Measurements from ENCODE around the gene PPP1R9A. TPM values are rescaled to one million over a fixed set of nuclear protein-coding genes. Genes with fewer than 3 reads are reported as not detected.

Gene PPP1R9A
- total RNA-seq, 1 donor from 2014 or later, result 1.2 TPM

DNA sequence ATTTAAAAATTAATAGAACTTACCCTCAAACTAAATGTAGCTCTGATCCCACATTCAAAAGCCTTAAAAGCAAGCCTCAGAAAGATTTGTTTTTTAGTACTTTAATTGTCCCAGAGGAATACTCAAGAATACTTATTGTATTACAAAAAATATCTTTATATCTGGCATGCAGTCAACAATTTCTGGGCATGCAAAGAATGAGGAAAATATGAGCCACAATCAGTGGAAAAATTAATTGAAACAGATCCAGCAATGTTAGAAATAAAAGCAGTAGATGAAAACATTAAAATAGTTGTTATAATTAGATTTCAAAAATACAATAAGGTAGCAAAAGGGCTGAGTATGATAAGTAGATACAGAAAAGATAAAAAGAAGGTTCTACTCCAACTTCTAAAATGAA, 262.3 kb downstream of the PPP1R9A start:
- ATAC-seq, result no peak
- DNase-seq (ENCODE audit: low spot score), result no peak

DNA sequence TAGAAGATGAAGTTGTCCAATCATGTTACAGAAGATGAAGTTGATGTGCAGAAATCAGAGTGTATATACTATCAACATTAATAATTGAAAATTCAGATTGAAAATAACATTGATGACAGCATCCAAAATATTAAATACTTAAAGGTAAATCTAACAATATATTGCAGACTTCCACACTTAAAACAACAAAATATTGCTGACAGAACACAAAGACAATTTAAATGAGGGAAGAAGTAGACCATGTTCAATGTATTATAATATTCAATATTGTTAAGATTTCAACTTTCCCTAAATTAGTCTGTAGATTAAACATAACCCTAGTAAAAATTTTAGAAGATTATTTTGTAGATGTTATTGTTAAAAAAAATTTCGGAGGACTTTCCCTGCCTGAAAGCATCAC, 265.0 kb downstream of the PPP1R9A start:
- ATAC-seq, result no peak
- no peak for DNase-seq (ENCODE audit: low spot score)

DNA sequence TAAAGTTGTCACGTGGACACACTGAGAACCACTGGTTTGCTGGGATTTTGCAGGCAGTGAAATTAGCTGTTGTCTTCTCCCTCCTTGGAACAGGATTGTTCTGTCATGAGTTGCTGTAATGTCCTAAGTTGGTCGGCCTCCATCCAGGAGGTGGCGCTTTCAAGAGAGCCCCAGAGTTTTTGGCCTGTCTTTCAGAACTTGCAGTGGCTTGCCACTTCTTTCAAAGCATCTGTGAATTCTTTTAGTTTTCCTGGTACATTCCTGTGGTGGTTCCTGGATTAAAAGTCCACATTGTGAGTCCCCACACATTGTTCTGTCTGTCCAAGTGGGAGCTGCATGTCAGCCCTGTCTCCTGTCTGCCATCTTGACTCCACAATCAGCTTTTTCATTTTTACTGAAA, 283.1 kb downstream of the PPP1R9A start:
- DNase-seq (ENCODE audit: low spot score) (no peak), ATAC-seq (no peak)

DNA sequence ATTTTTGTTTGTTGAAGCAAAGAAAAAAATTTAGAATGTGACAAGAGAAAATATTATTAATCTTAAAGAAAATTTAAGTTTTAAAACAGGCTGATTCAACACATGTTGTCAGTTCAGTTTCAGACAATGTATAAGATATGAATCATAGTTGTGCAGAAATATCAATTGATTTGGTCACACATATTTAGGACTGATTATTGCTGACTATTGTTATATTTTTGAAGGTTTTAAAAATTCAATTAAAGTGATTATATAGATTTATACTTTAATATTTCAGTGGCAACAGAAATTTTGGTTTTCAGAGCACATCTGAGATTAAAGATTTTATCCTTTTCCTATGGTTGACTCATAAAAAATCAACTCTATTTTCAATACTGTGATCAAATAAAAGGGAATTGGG, 284.4 kb downstream of the PPP1R9A start:
- DNase-seq (ENCODE audit: low spot score) (no peak), ATAC-seq (no peak)

DNA sequence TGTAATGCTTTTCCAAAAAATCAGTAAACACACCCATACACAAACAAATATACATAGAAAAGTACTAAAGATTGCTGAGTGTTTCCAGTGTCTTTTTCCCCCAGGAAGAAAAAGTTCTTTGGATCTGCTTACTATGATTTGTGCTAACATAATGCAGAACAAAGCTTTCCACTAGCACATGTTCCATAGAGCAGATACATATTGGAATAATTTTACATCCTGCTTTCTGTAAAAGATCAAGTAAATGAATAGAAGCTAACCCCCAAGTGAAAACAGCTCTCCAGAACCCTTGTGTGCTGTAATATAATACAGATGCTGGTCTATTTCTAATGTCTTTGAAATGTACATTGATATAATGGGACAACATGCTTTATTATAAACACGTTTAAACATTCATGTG, 291.5 kb downstream of the PPP1R9A start:
- ATAC-seq (no peak), DNase-seq (ENCODE audit: low spot score) (no peak)

DNA sequence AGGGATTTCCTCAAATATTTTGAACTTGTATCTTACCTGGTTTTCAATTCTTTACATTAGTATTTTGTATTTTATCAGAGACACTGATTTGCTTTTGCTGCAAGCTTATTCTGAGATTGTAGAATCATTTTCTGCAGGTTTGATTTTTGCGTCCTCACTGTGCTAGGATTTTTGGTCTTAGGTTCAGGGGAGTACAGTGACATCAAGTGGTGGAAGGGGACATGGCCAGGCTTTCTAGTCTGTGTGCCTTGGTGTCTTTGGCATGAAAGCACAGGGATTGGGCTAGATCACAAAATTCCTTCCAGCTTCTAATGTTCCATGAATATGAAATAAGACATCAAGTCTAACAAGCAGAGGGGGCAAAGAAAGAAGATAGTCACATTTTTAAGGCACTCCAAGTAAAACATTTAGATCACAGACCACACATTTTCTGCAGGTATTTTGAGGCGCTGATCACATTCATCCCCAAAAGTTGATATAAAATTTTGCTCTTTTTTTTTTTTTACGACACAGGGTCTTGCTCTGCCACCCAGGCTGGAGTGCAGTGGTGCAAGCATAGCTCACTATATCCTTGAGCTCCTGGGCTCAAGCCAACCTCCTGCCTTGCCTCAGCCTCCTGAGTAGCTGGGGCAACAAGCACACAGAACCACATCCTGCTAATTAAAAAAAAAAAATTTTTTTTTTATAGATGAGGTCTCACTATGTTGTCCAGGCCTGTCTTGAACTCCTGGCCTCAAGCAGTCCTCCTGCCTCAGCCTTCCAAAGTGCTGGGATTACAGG, 292.6 kb downstream of the PPP1R9A start:
- DNase-seq (ENCODE audit: low spot score) (no peak), ATAC-seq (peak; percentile 95)

DNA sequence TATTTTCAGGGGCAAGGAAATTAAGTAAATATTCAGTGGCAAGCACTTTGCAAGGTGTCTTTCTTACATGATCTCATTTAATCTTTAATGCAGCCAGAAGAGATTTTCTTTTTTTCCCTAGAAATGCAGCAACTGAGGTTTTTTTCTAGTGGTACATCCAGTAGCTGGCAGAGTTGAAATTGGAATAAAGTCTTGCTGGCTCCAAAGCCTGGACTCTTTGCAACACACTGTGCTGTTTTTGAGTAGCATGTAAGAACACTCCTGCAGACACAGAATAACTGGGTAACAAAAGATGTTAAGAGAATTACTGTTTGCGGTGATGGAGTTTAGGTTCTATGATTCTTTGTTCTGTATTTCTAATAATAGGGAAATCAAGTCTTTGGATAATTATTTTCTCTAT, 293.3 kb downstream of the PPP1R9A start:
- DNase-seq (ENCODE audit: low spot score), result no peak
- no peak for ATAC-seq

DNA sequence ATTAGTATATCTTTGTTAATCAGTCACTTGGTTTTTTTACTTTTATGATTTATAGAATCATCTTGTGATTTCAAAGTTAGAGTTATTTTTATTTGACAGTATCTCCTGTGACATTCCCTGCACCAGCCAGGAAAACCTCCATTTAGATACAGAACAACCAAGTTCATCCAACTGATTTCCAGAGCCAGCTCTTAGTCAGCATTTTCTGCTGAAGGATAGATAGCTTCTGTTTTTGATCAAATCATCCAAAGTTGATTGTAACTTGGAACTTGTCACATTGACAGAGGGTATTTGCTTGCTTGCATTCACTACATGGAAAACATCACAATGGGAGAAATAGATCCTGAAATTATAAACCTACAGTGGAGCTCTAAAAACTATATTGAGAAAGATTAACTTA, 294.3 kb downstream of the PPP1R9A start:
- ATAC-seq (no peak), DNase-seq (ENCODE audit: low spot score) (no peak)

DNA sequence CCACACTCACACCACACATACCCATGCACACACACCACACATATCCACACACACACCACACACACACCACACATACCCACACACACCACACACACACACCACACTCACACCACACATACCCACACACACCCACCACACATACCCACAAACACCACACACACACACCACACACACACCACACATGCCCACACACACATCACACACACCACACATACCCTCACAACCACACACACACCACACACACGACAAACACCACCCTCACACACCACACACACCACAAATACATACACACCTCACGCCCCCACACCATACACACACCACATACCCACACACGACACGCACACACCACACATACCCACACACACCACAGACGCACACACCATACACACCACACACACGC, 297.2 kb downstream of the PPP1R9A start:
- ATAC-seq, result no peak
- no peak for DNase-seq (ENCODE audit: low spot score)

DNA sequence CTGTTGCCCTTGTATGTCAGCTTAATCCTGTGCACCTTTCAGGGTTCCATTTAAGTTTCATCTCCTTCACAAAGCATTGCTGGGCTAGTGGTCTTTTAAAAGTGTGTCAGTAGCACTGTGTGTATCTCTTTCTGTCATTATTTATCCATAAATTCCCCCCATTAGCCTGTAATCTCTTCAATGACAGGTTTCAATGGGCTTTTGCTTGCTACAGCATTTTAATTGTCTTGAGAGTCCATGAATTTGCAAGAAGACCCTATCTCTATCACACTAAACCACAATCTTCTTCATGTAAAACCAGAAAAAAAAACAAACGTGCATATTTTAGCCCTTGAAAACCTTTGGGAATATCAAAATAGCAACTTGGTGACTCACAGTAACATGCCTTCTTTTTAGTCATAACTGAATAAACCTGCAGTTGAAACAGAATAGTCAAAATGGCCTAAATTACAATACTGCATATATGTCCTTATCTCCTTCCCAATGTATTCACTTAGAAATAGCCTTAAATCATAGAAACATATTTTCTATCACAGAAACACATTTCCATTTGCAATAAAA, 298.4 kb downstream of the PPP1R9A start:
- ATAC-seq, result no peak

DNA sequence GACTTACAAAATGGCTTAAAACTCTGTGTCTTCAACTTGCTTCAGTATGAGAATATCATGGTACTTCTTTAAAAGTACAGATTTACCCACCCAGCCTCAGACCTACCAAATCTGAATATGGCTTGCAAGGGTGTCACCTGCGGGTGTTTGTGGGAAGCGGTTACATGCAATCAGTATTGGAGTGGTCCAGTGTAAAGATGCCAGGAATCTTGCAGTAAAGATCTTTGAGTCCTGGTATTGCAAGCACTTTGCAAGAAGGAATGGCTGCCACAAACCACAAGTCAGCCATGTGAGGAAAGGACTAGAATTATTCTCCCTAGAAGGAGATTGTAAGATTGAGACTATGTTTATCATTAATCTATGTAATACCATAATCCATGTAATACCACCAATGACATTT, 301.9 kb downstream of the PPP1R9A start:
- DNase-seq (ENCODE audit: low spot score), result no peak
- ATAC-seq, result no peak

More for the DNA sequence above, 298.4 kb downstream of the PPP1R9A start:
- DNase-seq (ENCODE audit: low spot score), result no peak

DNA sequence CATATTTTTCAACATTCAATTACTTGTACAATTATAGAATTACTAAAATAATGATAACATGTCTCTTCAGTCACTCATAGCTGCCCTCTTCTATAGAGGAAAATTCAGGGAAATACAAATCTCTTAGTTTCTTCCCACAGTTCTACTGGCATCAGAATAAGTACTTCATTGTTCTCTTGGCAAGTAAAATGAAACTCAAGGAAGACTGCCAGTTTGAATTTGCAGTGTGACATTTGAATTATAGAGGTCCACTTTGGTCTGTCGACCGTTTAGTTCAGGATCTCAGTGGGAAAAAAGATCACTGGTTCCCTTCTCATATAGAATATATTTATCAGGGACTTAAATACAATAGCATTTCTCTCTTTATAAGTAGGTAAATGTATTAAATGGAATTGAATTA, 302.4 kb downstream of the PPP1R9A start:
- ATAC-seq (no peak), DNase-seq (ENCODE audit: low spot score) (no peak)

DNA sequence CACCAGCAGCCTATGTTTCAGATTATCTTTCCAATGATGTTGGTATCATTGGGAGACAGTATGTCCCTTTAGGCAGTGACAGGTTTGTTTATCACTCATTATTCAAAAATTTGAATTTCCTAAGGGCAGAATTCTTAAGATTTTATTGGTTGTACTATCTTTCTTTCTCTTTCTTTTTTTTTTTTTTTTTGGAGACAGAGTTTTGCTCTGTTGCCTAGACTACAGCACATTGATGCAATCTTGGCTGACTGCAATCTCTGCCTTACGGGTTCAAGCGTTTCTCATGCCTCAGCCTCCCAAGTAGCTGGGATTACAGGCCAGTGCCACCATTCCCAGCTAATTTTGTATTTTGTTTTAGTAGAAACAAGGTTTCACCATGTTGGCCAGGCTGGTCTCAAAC, 305.8 kb downstream of the PPP1R9A start:
- ATAC-seq, result no peak

DNA sequence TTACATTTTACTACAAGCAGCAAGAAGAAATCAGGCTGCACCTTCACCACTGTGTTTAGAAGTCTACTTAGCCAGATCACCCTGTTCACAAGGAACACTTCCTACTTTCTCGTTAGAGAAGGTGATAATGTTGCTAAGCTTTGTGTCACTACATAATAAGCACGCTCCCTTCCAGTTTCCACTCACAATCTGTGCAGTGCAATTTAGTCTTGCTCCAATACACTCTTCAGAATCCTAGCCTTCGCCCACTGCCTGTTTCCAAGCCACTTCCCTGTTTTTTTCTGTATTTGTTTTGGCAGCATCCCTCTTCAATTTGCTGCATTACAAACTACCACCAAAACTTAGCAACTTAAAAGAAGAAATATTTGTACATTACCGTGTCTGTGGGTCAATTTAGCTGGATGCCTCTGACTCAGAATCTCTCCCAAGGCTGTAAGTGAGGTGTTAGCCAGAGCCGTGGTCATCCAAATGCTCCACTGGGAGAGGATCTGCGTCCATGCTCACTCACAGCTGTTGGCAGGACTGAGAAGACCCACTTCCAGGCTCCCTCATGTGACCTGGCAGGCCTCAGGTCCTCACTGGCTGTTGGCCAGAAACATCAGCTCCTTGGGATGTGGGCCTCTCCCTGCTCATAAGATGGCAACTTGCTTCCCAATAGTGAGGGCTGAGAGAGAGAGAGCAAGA, 306.6 kb downstream of the PPP1R9A start:
- ATAC-seq (no peak), DNase-seq (ENCODE audit: low spot score) (no peak)

More for the DNA sequence above, 305.8 kb downstream of the PPP1R9A start:
- no peak for DNase-seq (ENCODE audit: low spot score)

DNA sequence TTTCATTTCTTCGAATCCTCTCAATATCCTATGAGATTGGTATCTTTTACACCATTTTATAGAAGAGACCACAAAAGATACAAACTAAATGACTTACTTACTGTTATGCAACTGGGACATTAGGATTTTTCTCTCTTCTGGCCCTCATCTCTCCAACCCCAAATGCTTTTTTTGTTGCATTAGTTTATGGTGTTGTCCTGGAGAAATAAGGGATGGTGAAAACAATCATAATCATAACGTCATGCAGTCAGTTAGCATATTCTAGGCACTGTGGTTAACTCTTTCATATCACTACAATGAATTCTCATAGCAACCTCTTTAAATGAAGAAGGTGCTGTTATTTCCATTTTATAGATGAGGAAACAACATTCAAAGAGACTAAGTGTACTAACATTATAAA, 312.3 kb downstream of the PPP1R9A start:
- DNase-seq (ENCODE audit: low spot score) (no peak), ATAC-seq (no peak)

DNA sequence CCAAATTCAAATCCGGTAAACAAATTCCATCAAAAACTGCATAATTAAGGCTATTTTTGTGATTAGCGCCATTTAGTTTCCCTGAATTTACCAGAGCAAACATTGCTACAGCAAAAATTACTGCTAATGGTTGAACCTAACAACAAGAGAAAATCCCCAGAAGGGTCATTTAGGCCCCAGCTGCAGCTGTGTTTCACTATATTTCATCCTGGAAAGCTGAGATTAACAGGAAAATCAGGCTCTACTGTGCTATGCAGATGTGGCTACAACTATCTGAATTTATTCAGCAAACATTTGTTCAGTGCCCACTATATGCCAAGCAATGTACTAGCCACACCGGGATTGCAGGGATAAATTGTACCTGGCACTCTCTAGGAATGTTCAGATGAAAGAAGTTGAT, 312.9 kb downstream of the PPP1R9A start:
- no peak for DNase-seq (ENCODE audit: low spot score)
- no peak for ATAC-seq

DNA sequence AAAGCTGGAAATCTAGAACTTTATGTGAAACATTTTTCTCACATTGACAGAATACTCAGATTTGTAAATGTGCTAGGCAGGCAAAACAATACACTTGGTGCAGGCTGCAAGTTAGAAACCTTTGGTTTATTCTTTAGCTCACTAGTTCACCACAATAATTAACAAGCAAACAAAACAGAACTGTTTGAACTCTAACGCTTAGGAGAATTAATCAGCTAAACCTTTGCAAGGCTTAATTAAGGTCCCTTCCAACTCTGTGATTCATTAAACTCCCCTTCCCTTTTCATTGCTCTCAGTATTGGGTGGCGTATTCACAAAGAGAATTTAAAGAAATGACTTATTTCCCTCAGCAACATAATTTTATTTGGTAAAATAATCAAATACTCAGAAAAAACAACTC, 317.9 kb downstream of the PPP1R9A start:
- DNase-seq (ENCODE audit: low spot score), result no peak

DNA sequence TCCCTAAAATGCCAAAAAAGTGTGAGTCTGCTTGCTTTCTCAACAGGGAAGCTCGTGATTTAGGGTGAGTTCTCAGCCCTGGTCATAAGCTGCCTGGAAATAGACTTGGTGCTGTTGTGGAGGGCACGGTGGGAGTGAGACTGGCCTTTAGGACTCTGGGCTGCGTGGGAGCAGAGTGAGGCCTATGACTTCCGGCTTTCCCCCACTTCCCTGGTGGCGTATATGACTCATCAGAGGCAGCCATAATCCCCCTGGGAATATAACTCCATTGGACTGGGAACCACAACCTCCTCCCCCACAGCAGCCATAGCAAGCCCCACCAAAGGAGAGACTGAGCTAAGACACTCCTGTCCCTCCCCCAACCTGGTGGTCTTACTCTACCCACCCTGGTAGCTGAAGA, 321.9 kb downstream of the PPP1R9A start:
- no peak for DNase-seq (ENCODE audit: low spot score)
- no peak for ATAC-seq

More for the DNA sequence above, 317.9 kb downstream of the PPP1R9A start:
- ATAC-seq, result no peak

DNA sequence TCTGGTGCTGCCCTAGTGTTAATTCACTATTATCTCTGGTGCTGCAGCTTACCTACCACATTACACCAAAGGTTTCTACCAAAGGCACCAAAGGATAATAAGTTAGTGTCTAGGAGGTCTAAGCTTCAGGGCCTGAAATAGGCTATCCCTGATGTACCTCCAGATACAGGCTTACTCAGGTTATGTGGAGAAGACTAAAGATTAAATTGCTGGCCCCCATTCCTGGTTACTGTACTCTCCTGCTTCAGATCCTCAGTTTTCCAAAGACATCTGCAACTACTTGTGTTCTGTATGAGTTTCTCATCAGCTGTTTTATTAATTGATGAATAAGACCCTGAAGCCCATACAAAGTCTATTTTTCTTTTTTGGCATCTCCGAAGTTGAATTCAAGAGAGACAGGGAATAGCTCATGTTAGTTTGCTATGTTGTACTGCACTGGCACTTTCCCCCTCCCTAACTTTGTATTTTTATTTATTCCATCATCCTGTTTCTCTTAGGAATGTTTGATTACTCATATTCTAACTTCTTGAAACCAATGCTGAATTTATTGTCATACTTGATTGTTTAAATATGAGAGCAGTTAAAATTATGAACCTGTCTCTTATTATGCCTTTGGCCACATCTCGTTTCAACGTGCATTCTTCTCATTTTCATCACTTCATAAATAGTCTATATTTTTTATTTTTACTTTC, 331.0 kb downstream of the PPP1R9A start:
- DNase-seq (ENCODE audit: low spot score), result no peak
- ATAC-seq, result no peak

DNA sequence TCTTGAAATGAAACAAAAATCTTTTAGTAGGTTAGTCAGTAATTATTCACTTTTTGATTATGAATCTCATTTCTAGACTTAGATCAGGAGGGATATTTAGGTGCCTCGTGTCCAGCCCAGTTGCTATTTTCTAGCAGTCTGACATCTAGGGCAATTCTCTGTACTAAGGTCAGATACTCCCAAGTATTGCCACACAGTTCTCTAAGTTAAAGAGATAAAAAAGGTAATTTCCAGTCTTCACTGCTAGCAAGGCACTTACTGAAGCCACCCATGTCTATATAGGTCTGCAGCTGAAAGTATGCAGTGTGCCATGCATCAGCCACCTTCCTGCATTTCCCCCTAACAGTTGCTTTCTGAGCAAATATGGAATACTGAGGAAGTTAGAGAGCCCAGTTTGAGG, 333.5 kb downstream of the PPP1R9A start:
- ATAC-seq (peak; percentile 94), DNase-seq (ENCODE audit: low spot score) (no peak)

DNA sequence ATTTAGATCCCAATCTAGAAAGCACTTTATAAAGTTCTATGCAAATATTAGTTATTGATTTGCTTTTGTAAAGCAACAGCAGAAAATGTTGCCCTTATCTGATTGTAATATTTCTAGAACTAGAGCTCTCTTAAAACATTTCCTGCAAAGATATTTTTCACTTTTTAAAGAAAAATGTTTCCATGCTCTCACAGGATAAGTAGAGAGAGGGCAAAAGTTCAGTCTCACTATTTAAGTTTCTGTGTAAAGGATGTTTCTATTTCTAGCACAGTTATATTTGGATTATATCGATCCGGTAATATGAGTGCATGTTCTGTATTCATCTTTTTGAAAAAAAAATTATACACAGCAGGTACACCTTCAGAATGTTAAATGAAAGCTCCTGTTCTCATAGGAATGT, 334.9 kb downstream of the PPP1R9A start:
- no peak for ATAC-seq
- DNase-seq (ENCODE audit: low spot score), result no peak

DNA sequence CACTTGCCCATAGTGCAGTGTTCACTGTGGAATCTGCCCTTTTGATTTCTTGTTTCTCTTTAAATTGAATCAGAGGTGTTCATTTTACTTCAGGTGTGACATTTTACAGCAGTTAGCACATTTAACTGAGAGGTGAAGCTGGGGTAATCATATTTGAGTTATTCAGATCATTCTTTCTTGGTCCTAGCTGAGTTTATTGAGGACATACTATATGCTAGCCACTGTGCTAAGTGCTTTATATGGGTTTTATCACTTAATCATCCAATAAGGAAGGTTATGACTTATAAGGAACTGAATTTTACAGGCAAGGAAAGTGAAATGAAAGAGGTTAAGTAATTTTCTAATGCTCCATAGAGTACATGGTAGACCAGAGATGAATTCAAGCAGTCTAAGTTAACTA, 337.2 kb downstream of the PPP1R9A start:
- no peak for DNase-seq (ENCODE audit: low spot score)
- ATAC-seq, result no peak
